Mammary epithelial cell (primary cell): Measurements from ENCODE around the gene MINDY3.

Experiments
- EZH2 ChIP-seq: IDR thresholded peaks from 2 replicates; pipeline ENCODE4 v1.6.1; 2012; ENCODE audit warnings: low read length, inconsistent platforms, borderline replicate concordance
- TF ChIP-seq, protein P1 (sequence below), 2 donors: IDR thresholded peaks in 1 of 2; conservative IDR thresholded peaks in 1 of 2; 2 replicates each; pipeline ENCODE4 v1.5.1; 2011 to 2012; ENCODE audit warnings: inconsistent platforms in 2 of 2, low read length in 2 of 2, mild to moderate bottlenecking in 2 of 2, control low read depth in 1 of 2, low read depth in 1 of 2; ENCODE audit not compliant: insufficient read depth in 1 of 2; ENCODE audit errors: extremely low read depth in 1 of 2

DNA sequence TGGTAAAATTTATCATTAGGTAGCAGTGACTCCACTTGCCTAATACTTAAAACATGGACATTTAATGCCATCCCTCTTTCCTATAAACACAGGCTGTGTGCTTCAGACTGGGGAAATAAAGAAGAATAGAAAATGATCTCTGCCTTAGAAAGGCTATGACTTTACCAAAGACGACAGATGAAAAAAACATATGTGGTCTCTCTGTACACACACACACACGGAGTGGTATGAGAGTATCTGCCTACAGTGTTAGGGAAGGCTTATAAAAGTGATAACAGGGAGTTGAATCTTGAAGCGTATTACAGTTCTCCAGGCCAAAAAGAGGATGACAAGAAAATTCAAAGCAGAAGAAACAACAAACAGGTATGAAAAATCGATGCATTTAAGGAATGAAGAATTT is 38.2 kb downstream of the MINDY3 start:
- TF ChIP-seq, protein P1, sequence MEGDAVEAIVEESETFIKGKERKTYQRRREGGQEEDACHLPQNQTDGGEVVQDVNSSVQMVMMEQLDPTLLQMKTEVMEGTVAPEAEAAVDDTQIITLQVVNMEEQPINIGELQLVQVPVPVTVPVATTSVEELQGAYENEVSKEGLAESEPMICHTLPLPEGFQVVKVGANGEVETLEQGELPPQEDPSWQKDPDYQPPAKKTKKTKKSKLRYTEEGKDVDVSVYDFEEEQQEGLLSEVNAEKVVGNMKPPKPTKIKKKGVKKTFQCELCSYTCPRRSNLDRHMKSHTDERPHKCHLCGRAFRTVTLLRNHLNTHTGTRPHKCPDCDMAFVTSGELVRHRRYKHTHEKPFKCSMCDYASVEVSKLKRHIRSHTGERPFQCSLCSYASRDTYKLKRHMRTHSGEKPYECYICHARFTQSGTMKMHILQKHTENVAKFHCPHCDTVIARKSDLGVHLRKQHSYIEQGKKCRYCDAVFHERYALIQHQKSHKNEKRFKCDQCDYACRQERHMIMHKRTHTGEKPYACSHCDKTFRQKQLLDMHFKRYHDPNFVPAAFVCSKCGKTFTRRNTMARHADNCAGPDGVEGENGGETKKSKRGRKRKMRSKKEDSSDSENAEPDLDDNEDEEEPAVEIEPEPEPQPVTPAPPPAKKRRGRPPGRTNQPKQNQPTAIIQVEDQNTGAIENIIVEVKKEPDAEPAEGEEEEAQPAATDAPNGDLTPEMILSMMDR (conservative IDR thresholded peaks at IDR 0.05 in 1 of 2, IDR thresholded peaks at IDR 0.05 in 1 of 2; ENCODE audit: extremely low read depth in 1 of 2, insufficient read depth in 1 of 2, low read depth in 1 of 2, low read length in 2 of 2), result no peak
- no peak for TF ChIP-seq EZH2
